Testis (tissue), 3 donors: ENCODE data around the gene PWWP2B. TPM values are rescaled to one million over a fixed set of nuclear protein-coding genes. Genes with fewer than 3 reads are reported as not detected.
"Not testable (repeated sequence)": the region's sequence is repeated elsewhere in the genome, so short reads cannot be mapped to it uniquely, and the experiment has no call there.

ENCODE experiments used
- DNase-seq: peaks from one replicate; pipeline ENCODE4 v3.0.0-alpha.2; 2019
- H3K27ac ChIP-seq, 2 donors: fragments of 200-600 bp; sonication (generic); one replicate each; pipeline ENCODE4 v1.5.1; 2019
- H3K27me3 ChIP-seq: fragments of 200-600 bp; sonication (generic); one replicate; pipeline ENCODE4 v1.5.1; 2019
- H3K36me3 ChIP-seq: fragments of 200-600 bp; sonication (generic); one replicate; pipeline ENCODE4 v1.5.1; 2017; ENCODE audit warnings: low read depth; ENCODE audit errors: missing control alignments
- H3K4me1 ChIP-seq: fragments of 200-600 bp; sonication (generic); one replicate; pipeline ENCODE4 v1.5.1; 2019
- H3K4me3 ChIP-seq, 2 donors: fragments of 200-600 bp; sonication (generic); one replicate each; pipeline ENCODE4 v1.5.1; 2017 to 2019
- H3K9me3 ChIP-seq: fragments of 200-600 bp; sonication (generic); one replicate; pipeline ENCODE4 v1.5.1; 2017
- CTCF ChIP-seq, 3 experiments: fragments of 450-650 bp in 2 of 3; fragments of 200-600 bp in 1 of 3; sonication (generic) in 1 of 3; IDR thresholded peaks; one replicate each; pipeline ENCODE4 v1.5.1; 2016 to 2019; ENCODE audit warnings: antibody characterized with exemption in 3 of 3, mild to moderate bottlenecking in 2 of 3, moderate library complexity in 1 of 3
- POLR2A ChIP-seq: fragments of 450-650 bp; IDR thresholded peaks from one replicate; pipeline ENCODE4 v1.6.1; 2017; ENCODE audit warnings: antibody characterized with exemption, mild to moderate bottlenecking, moderate library complexity
- WGBS, 2 donors: methylation state at CpG; one replicate each; pipeline ENCODE4 v1.1.5; 2018; 5-methylcytosine and 5-hydroxymethylcytosine counted together
- intact Hi-C: fragments of 100-400 bp; cut with DNase I; formaldehyde crosslinking; loops from one replicate; pipeline ENCODE4 v1.15.1; 2023; ENCODE audit warnings: low total_unique reads
- polyA plus RNA-seq: library from polyadenylated mRNA; stranded (reverse); fragments of 350-450 nt; fragmentation: Illumina TruSeq; extraction: RNeasy Lipid Tissue Mini Kit (QIAGEN cat#74804); gene quantifications from one replicate; pipeline ENCODE4 v1.2.3, GENCODE V29; 2014; ENCODE audit warnings: low read depth, low replicate concordance; ENCODE audit not compliant: insufficient read depth
- total RNA-seq, 2 donors: library from RNA; depleted of rRNA; stranded (reverse); fragments of >200 nt; gene quantifications; one replicate each; pipeline ENCODE4 v1.2.3, GENCODE V29; 2016

The PWWP2B gene
- total and polyA plus RNA-seq, 3 donors from 2014 or later, result 16.0 to 45.1 (median 32.6) TPM

- H3K9me3 ChIP-seq, result no peaks in the 10 kb centered on the region
- H3K27ac ChIP-seq, result no peak overlapping the region
- TF ChIP-seq POLR2A (no peak), CTCF (IDR thresholded peaks at IDR 0.05) (no peak)
- WGBS, 2 donors, result 77 to 82% methylated on average over 4 of the region's 4 CpGs
- no peaks in the 10 kb centered on the region for H3K36me3 ChIP-seq
- DNase-seq, result no peak
- intact Hi-C loops, result no loop called here
- H3K4me1 ChIP-seq, result no peaks in the 10 kb centered on the region
- no peak overlapping the region for H3K4me3 ChIP-seq
- no peaks in the 10 kb centered on the region for H3K27me3 ChIP-seq
Observed at GRCh38 chr10:132375795-132376297, 21.2 kb upstream of the PWWP2B start.

- DNase-seq, result no peak
- no peaks in the 10 kb centered on the region for H3K27me3 ChIP-seq
- intact Hi-C loops, result no loop called here
- H3K9me3 ChIP-seq, result no peaks in the 10 kb centered on the region
- H3K4me1 ChIP-seq, result no peaks in the 10 kb centered on the region
- H3K4me3 ChIP-seq, result no peak overlapping the region
- no peaks in the 10 kb centered on the region for H3K36me3 ChIP-seq
- TF ChIP-seq POLR2A, result no peak
- no peak for TF ChIP-seq CTCF (IDR thresholded peaks at IDR 0.05)
- H3K27ac ChIP-seq, result no peak overlapping the region
- WGBS, 2 donors, result 83 to 94% methylated on average over 14 to 15 of the region's 15 CpGs
Observed at GRCh38 chr10:132376394-132376851, 20.6 kb upstream of the PWWP2B start.

- H3K27ac ChIP-seq, result no peak overlapping the region
- no peak for TF ChIP-seq CTCF (IDR thresholded peaks at IDR 0.05)
- TF ChIP-seq POLR2A, result no peak
- DNase-seq, result no peak
- H3K27me3 ChIP-seq, result no peaks in the 10 kb centered on the region
- no peaks in the 10 kb centered on the region for H3K4me1 ChIP-seq
- no peak overlapping the region for H3K4me3 ChIP-seq
- H3K9me3 ChIP-seq, result no peaks in the 10 kb centered on the region
- no peaks in the 10 kb centered on the region for H3K36me3 ChIP-seq
- intact Hi-C loops, result no loop called here
- 97% methylated on average over 7 of the region's 7 CpGs for WGBS, 2 donors
Observed at GRCh38 chr10:132377326-132377725, 19.7 kb upstream of the PWWP2B start.

GRCh38 chr10:132379026-132379425 lies 18.0 kb upstream of the PWWP2B start:
- WGBS, 2 donors, result 91 to 92% methylated on average over 16 of the region's 16 CpGs
- H3K27me3 ChIP-seq, H3K4me1 ChIP-seq, intact Hi-C loops, H3K27ac ChIP-seq, H3K36me3 ChIP-seq, H3K4me3 ChIP-seq, DNase-seq, H3K9me3 ChIP-seq: not testable (repeated sequence)

GRCh38 chr10:132380986-132381385 lies 16.0 kb upstream of the PWWP2B start:
- not testable (repeated sequence) for H3K4me1 ChIP-seq, H3K9me3 ChIP-seq, H3K27me3 ChIP-seq, H3K27ac ChIP-seq, H3K4me3 ChIP-seq, H3K36me3 ChIP-seq, DNase-seq
- intact Hi-C loops, result loop anchor here (10.0 kb wide), 1 partner anchor 254 kb away; no protein-coding TSS in a partner anchor
- WGBS, 2 donors, result 94% methylated on average over 4 of the region's 4 CpGs

- intact Hi-C loops, result loop anchor here (10.0 kb wide), 1 partner anchor 253 kb away; no protein-coding TSS in a partner anchor
- Histone ChIP-seq H3K27me3 (no peaks in the 10 kb centered on the region), H3K4me1 (no peaks in the 10 kb centered on the region), H3K9me3 (no peaks in the 10 kb centered on the region), H3K36me3 (no peaks in the 10 kb centered on the region), H3K27ac (no peak overlapping the region), H3K4me3 (no peak overlapping the region)
- no peak for DNase-seq
- no peak for TF ChIP-seq POLR2A
- no peak for TF ChIP-seq CTCF (IDR thresholded peaks at IDR 0.05)
- WGBS, 2 donors, result 87 to 95% methylated on average over 2 of the region's 2 CpGs
Observed at GRCh38 chr10:132381741-132382140, 15.3 kb upstream of the PWWP2B start.
